Measurements from ENCODE around the gene MRC1.

MRC1 gene

GRCh38 chr10:17795813-17796594, 13.1 kb upstream of the MRC1 start:
- H3K4me3 ChIP-seq (ENCODE audit: insufficient read length, low read depth) = no peak overlapping the region
- no peak for TF ChIP-seq SUZ12 (IDR thresholded peaks at IDR 0.05; ENCODE audit: extremely low read depth, insufficient read depth, insufficient read length)
- TF ChIP-seq ZNF274 (IDR thresholded peaks at IDR 0.05; ENCODE audit: low read depth, low read length) = no peak
- no peak for TF ChIP-seq YY1 (IDR thresholded peaks at IDR 0.05; ENCODE audit: insufficient read depth, insufficient read length)
- no peaks in the 10 kb centered on the region for H3K36me3 ChIP-seq (ENCODE audit: insufficient read depth, insufficient read length, low read length)
- no peaks in the 10 kb centered on the region for H3K9me3 ChIP-seq (ENCODE audit: insufficient read depth, low read length)
- H3K4me1 ChIP-seq (ENCODE audit: insufficient read depth, insufficient read length) = no peaks in the 10 kb centered on the region
- H3K9ac ChIP-seq (ENCODE audit: insufficient read length, low read depth) = no peak overlapping the region
- no peak for DNase-seq (ENCODE audit: low read depth, low spot score)
- no peaks in the 10 kb centered on the region for H3K27me3 ChIP-seq (ENCODE audit: insufficient read depth, insufficient read length)

- Histone ChIP-seq H3K4me1 (ENCODE audit: insufficient read depth, insufficient read length) (no peaks in the 10 kb centered on the region), H3K9me3 (ENCODE audit: insufficient read depth, low read length) (no peaks in the 10 kb centered on the region), H3K4me3 (ENCODE audit: insufficient read length, low read depth) (no peak overlapping the region), H3K27me3 (ENCODE audit: insufficient read depth, insufficient read length) (no peaks in the 10 kb centered on the region), H3K36me3 (ENCODE audit: insufficient read depth, insufficient read length, low read length) (no peaks in the 10 kb centered on the region), H3K9ac (ENCODE audit: insufficient read length, low read depth) (no peak overlapping the region)
- TF ChIP-seq YY1 (IDR thresholded peaks at IDR 0.05; ENCODE audit: insufficient read depth, insufficient read length) (no peak), SUZ12 (IDR thresholded peaks at IDR 0.05; ENCODE audit: extremely low read depth, insufficient read depth, insufficient read length) (no peak), ZNF274 (IDR thresholded peaks at IDR 0.05; ENCODE audit: low read depth, low read length) (no peak)
- DNase-seq (ENCODE audit: low read depth, low spot score) = no peak
These were observed 7.6 kb upstream of the MRC1 start for GRCh38 chr10:17801507-17801906.

GRCh38 chr10:17802350-17802749, 6.8 kb upstream of the MRC1 start:
- Histone ChIP-seq H3K9me3 (ENCODE audit: insufficient read depth, low read length) (no peaks in the 10 kb centered on the region), H3K4me3 (ENCODE audit: insufficient read length, low read depth) (no peak overlapping the region), H3K36me3 (ENCODE audit: insufficient read depth, insufficient read length, low read length) (no peaks in the 10 kb centered on the region), H3K9ac (ENCODE audit: insufficient read length, low read depth) (no peak overlapping the region), H3K27me3 (ENCODE audit: insufficient read depth, insufficient read length) (no peaks in the 10 kb centered on the region), H3K4me1 (ENCODE audit: insufficient read depth, insufficient read length) (no peaks in the 10 kb centered on the region)
- TF ChIP-seq ZNF274 (IDR thresholded peaks at IDR 0.05; ENCODE audit: low read depth, low read length) = no peak
- TF ChIP-seq YY1 (IDR thresholded peaks at IDR 0.05; ENCODE audit: insufficient read depth, insufficient read length) = no peak
- DNase-seq (ENCODE audit: low read depth, low spot score) = no peak

GRCh38 chr10:17802976-17803375, 6.2 kb upstream of the MRC1 start:
- no peaks in the 10 kb centered on the region for H3K4me1 ChIP-seq (ENCODE audit: insufficient read depth, insufficient read length)
- no peak overlapping the region for H3K9ac ChIP-seq (ENCODE audit: insufficient read length, low read depth)
- no peak for TF ChIP-seq SUZ12 (IDR thresholded peaks at IDR 0.05; ENCODE audit: extremely low read depth, insufficient read depth, insufficient read length)
- TF ChIP-seq YY1 (IDR thresholded peaks at IDR 0.05; ENCODE audit: insufficient read depth, insufficient read length) = no peak
- no peak for TF ChIP-seq ZNF274 (IDR thresholded peaks at IDR 0.05; ENCODE audit: low read depth, low read length)
- no peaks in the 10 kb centered on the region for H3K9me3 ChIP-seq (ENCODE audit: insufficient read depth, low read length)
- DNase-seq (ENCODE audit: low read depth, low spot score) = no peak
- H3K4me3 ChIP-seq (ENCODE audit: insufficient read length, low read depth) = no peak overlapping the region
- no peaks in the 10 kb centered on the region for H3K36me3 ChIP-seq (ENCODE audit: insufficient read depth, insufficient read length, low read length)
- H3K27me3 ChIP-seq (ENCODE audit: insufficient read depth, insufficient read length) = no peaks in the 10 kb centered on the region

GRCh38 chr10:17805330-17805729, 3.8 kb upstream of the MRC1 start:
- Histone ChIP-seq H3K4me3 (ENCODE audit: insufficient read length, low read depth) (no peak overlapping the region), H3K27me3 (ENCODE audit: insufficient read depth, insufficient read length) (no peaks in the 10 kb centered on the region), H3K9me3 (ENCODE audit: insufficient read depth, low read length) (no peaks in the 10 kb centered on the region), H3K9ac (ENCODE audit: insufficient read length, low read depth) (no peak overlapping the region), H3K4me1 (ENCODE audit: insufficient read depth, insufficient read length) (no peaks in the 10 kb centered on the region), H3K36me3 (ENCODE audit: insufficient read depth, insufficient read length, low read length) (no peaks in the 10 kb centered on the region)
- no peak for DNase-seq (ENCODE audit: low read depth, low spot score)
- no peak for TF ChIP-seq ZNF274 (IDR thresholded peaks at IDR 0.05; ENCODE audit: low read depth, low read length)
- no peak for TF ChIP-seq YY1 (IDR thresholded peaks at IDR 0.05; ENCODE audit: insufficient read depth, insufficient read length)

GRCh38 chr10:17805921-17806577, 3.1 kb upstream of the MRC1 start:
- Histone ChIP-seq H3K4me1 (ENCODE audit: insufficient read depth, insufficient read length) (no peaks in the 10 kb centered on the region), H3K9ac (ENCODE audit: insufficient read length, low read depth) (no peak overlapping the region), H3K27me3 (ENCODE audit: insufficient read depth, insufficient read length) (no peaks in the 10 kb centered on the region), H3K36me3 (ENCODE audit: insufficient read depth, insufficient read length, low read length) (no peaks in the 10 kb centered on the region), H3K9me3 (ENCODE audit: insufficient read depth, low read length) (no peaks in the 10 kb centered on the region), H3K4me3 (ENCODE audit: insufficient read length, low read depth) (no peak overlapping the region)
- no peak for TF ChIP-seq YY1 (IDR thresholded peaks at IDR 0.05; ENCODE audit: insufficient read depth, insufficient read length)
- no peak for TF ChIP-seq ZNF274 (IDR thresholded peaks at IDR 0.05; ENCODE audit: low read depth, low read length)
- no peak for TF ChIP-seq SUZ12 (IDR thresholded peaks at IDR 0.05; ENCODE audit: extremely low read depth, insufficient read depth, insufficient read length)
- DNase-seq (ENCODE audit: low read depth, low spot score) = no peak

GRCh38 chr10:17811146-17811865, 2.2 kb downstream of the MRC1 start:
- DNase-seq (ENCODE audit: low read depth, low spot score) = no peak
- Histone ChIP-seq H3K4me1 (ENCODE audit: insufficient read depth, insufficient read length) (no peaks in the 10 kb centered on the region), H3K4me3 (ENCODE audit: insufficient read length, low read depth) (no peak overlapping the region), H3K9me3 (ENCODE audit: insufficient read depth, low read length) (no peaks in the 10 kb centered on the region), H3K36me3 (ENCODE audit: insufficient read depth, insufficient read length, low read length) (no peaks in the 10 kb centered on the region), H3K27me3 (ENCODE audit: insufficient read depth, insufficient read length) (no peaks in the 10 kb centered on the region), H3K9ac (ENCODE audit: insufficient read length, low read depth) (no peak overlapping the region)
- no peak for TF ChIP-seq YY1 (IDR thresholded peaks at IDR 0.05; ENCODE audit: insufficient read depth, insufficient read length)
- no peak for TF ChIP-seq ZNF274 (IDR thresholded peaks at IDR 0.05; ENCODE audit: low read depth, low read length)
- no peak for TF ChIP-seq SUZ12 (IDR thresholded peaks at IDR 0.05; ENCODE audit: extremely low read depth, insufficient read depth, insufficient read length)
